Psoas muscle (tissue), 8 donors: ENCODE results near the gene SLC2A9. TPM values are rescaled to one million over a fixed set of nuclear protein-coding genes. Genes with fewer than 3 reads are reported as not detected.

Experiments used
- ATAC-seq, 4 donors: fragments of 200-7000 bp; cut with Tn5 transposase; one replicate each; pipeline ENCODE4 v1.9.1; 2020; ENCODE audit warnings: moderate library complexity in 3 of 4, mild to moderate bottlenecking in 2 of 4
- DNase-seq, 2 donors: peaks; one replicate each; pipeline ENCODE4 v3.0.0-alpha.2; 2020
- H3K27ac ChIP-seq: fragments of 200-600 bp; one replicate; pipeline ENCODE4 v1.8.0; 2022
- H3K27me3 ChIP-seq, 3 donors: fragments of 200-600 bp in 1 of 3; one replicate each; pipeline versions ENCODE4 v1.6.1 to v1.8.0; 2013 to 2022; ENCODE audit warnings: low read length in 2 of 3, mild to moderate bottlenecking in 2 of 3, moderate library complexity in 1 of 3; ENCODE audit not compliant: insufficient read depth in 3 of 3
- H3K36me3 ChIP-seq, 2 donors: fragments of 200-600 bp in 1 of 2; one replicate each; pipeline versions ENCODE4 v1.6.1 to v1.8.0; 2013 to 2022; ENCODE audit warnings: low read depth in 1 of 2, mild to moderate bottlenecking in 1 of 2, moderate library complexity in 1 of 2; ENCODE audit not compliant: insufficient read depth in 1 of 2
- H3K4me1 ChIP-seq: fragments of 200-600 bp; one replicate; pipeline ENCODE4 v1.8.0; 2022
- H3K4me3 ChIP-seq: fragments of 200-600 bp; one replicate; pipeline ENCODE4 v1.8.0; 2022; ENCODE audit warnings: mild to moderate bottlenecking
- H3K9me3 ChIP-seq: fragments of 200-600 bp; one replicate; pipeline ENCODE4 v1.8.0; 2022
- WGBS, 3 donors: extraction: QIAGEN DNeasy Blood & Tissue Kit; methylation state at CpG; one replicate each; pipeline versions ENCODE4 v1.1.6 to v1.1.7; 2013; 5-methylcytosine and 5-hydroxymethylcytosine counted together
- intact Hi-C, 2 donors: fragments of 100-400 bp; cut with DNase I; formaldehyde crosslinking; loops; one replicate each; pipeline versions ENCODE4 v1.11.0 to v1.14.2; 2022
- polyA plus RNA-seq, 3 donors: library from polyadenylated mRNA; stranded (reverse); fragments of 200-250 nt; gene quantifications; one replicate each; pipeline ENCODE4 v1.2.3, GENCODE V29; 2013
- total RNA-seq, 4 donors: library from RNA; stranded (reverse); fragmentation: NEBNext Ultra II Directional in 2 of 4; extraction: Animal tissue kit (Norgen Biotek cat#: 25700) in 2 of 4; gene quantifications; one replicate each; pipeline versions ENCODE4 v1.2.1 to v1.2.4, GENCODE V29; 2021 to 2023
- TF ChIP-seq, protein P1 (sequence below): fragments of 200-600 bp; IDR thresholded peaks from one replicate; pipeline ENCODE4 v1.8.0; 2022; ENCODE audit warnings: antibody characterized with exemption
- donor health status: healthy with polysubstance abuse.
- donor health status: DM: no; HTN: no; CAD: no; lungs with moderate emphysema.
- donor health status: Bipolar disorder and iron deficiency.
- donor health status: healthy.
- donor health status: DM: yes; HTN: yes; CAD: no.
- donor health status: DM: no; HTN: no; CAD: no.
- donor health status: DM: no; HTN: no; CAD: no.
- donor health status: DM: yes; HTN: yes; CAD: no.

SLC2A9 gene
- total and polyA plus RNA-seq, 7 donors: 0.37 to 2.7 (median 1.3) TPM

- no peaks in the 10 kb centered on the region for H3K4me1 ChIP-seq
- H3K27ac ChIP-seq: no peak overlapping the region
- WGBS, 3 donors: 83 to 86% (median 85%) methylated on average over 8 of the region's 8 CpGs
- intact Hi-C loops: no loop called here
- no peaks in the 10 kb centered on the region for H3K9me3 ChIP-seq
- H3K27me3 ChIP-seq: no peaks in the 10 kb centered on the region
- H3K4me3 ChIP-seq: no peak overlapping the region
- ATAC-seq: no peak
- TF ChIP-seq, protein P1, sequence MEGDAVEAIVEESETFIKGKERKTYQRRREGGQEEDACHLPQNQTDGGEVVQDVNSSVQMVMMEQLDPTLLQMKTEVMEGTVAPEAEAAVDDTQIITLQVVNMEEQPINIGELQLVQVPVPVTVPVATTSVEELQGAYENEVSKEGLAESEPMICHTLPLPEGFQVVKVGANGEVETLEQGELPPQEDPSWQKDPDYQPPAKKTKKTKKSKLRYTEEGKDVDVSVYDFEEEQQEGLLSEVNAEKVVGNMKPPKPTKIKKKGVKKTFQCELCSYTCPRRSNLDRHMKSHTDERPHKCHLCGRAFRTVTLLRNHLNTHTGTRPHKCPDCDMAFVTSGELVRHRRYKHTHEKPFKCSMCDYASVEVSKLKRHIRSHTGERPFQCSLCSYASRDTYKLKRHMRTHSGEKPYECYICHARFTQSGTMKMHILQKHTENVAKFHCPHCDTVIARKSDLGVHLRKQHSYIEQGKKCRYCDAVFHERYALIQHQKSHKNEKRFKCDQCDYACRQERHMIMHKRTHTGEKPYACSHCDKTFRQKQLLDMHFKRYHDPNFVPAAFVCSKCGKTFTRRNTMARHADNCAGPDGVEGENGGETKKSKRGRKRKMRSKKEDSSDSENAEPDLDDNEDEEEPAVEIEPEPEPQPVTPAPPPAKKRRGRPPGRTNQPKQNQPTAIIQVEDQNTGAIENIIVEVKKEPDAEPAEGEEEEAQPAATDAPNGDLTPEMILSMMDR: no peak
- DNase-seq: no peak
- H3K36me3 ChIP-seq: no peaks in the 10 kb centered on the region
These were observed 35.2 kb upstream of the SLC2A9 start for GRCh38 chr4:10056334-10057022.

- TF ChIP-seq, protein P1: no peak
- H3K36me3 ChIP-seq: no peaks in the 10 kb centered on the region
- WGBS, 3 donors: 92 to 95% (median 94%) methylated on average over 4 of the region's 4 CpGs
- no peaks in the 10 kb centered on the region for H3K27me3 ChIP-seq
- no peak overlapping the region for H3K4me3 ChIP-seq
- intact Hi-C loops: no loop called here
- H3K4me1 ChIP-seq: no peaks in the 10 kb centered on the region
- ATAC-seq (no peak), DNase-seq (no peak)
- no peak overlapping the region for H3K27ac ChIP-seq
- no peaks in the 10 kb centered on the region for H3K9me3 ChIP-seq
These were observed 34.6 kb upstream of the SLC2A9 start for GRCh38 chr4:10055871-10056270.

DNA sequence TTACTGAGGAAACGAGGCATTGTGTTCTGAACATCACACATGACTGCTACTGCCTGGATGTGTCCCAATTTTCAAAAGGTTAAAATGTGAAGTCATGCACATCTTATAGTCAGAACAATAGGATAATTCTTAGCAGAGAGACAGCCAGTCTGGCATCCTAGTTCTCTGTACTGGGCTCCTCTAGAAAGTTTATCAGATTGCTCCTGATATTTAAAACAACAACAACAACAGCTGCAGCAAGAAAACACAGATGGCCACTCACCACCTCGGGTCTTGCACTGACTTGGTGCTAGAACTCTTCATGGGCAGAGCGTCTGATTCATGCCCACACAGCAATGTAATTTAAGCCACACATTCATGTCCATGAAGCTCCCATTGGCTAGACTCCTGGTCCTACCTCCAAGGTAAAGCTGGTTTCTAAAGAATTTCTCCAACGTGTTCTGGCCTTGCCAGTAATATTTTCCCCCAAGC lies 33.3 kb upstream of the SLC2A9 start:
- DNase-seq (no peak), ATAC-seq (no peak)
- intact Hi-C loops: no loop called here
- H3K4me1 ChIP-seq: no peaks in the 10 kb centered on the region
- TF ChIP-seq, protein P1: no peak
- no peak overlapping the region for H3K4me3 ChIP-seq
- no peaks in the 10 kb centered on the region for H3K9me3 ChIP-seq
- 27 to 38% (median 37%) methylated on average over 4 of the region's 4 CpGs for WGBS, 3 donors
- H3K36me3 ChIP-seq: no peaks in the 10 kb centered on the region
- H3K27ac ChIP-seq: no peak overlapping the region
- no peaks in the 10 kb centered on the region for H3K27me3 ChIP-seq

GRCh38 chr4:10053635-10054453 lies 32.5 kb upstream of the SLC2A9 start:
- DNase-seq (no peak), ATAC-seq (no peak)
- Histone ChIP-seq H3K27ac (peak overlapping the region; percentile 15), H3K36me3 (no peaks in the 10 kb centered on the region), H3K4me3 (no peak overlapping the region), H3K27me3 (no peaks in the 10 kb centered on the region), H3K9me3 (no peaks in the 10 kb centered on the region), H3K4me1 (no peaks in the 10 kb centered on the region)
- TF ChIP-seq, protein P1: no peak
- 87 to 89% (median 87%) methylated on average over 8 of the region's 8 CpGs for whole genome bisulfite sequencing, 3 donors
- intact Hi-C loops: no loop called here
